LNCAP (cell line): ENCODE results near the gene OTX2.

Experiments
- CTCF ChIP-seq: fragments of 450-650 bp; IDR thresholded peaks from 2 replicates; pipeline ENCODE4 v1.5.1; 2017; ENCODE audit warnings: mild to moderate bottlenecking

OTX2 gene

GRCh38 chr14:56797569-56798446 is 12.5 kb downstream of the OTX2 start:
- no peak for TF ChIP-seq CTCF

- TF ChIP-seq CTCF = no peak
These were observed 13.2 kb downstream of the OTX2 start for GRCh38 chr14:56797003-56797568.

- TF ChIP-seq CTCF = no peak
These were observed 14.0 kb downstream of the OTX2 start for GRCh38 chr14:56796259-56796658.

GRCh38 chr14:56795284-56795622 is 15.0 kb downstream of the OTX2 start:
- TF ChIP-seq CTCF = no peak

- no peak for TF ChIP-seq CTCF
These were observed 15.6 kb downstream of the OTX2 start for GRCh38 chr14:56794557-56795283.

GRCh38 chr14:56794088-56794556 is 16.2 kb downstream of the OTX2 start:
- TF ChIP-seq CTCF = no peak

- TF ChIP-seq CTCF = no peak
These were observed 20.3 kb downstream of the OTX2 start for GRCh38 chr14:56789955-56790354.
